Measurements from ENCODE around the gene MBD6.
"Not testable (repeated sequence)": the region's sequence is repeated elsewhere in the genome, so short reads cannot be mapped to it uniquely, and the experiment has no call there.

MBD6 gene

DNA sequence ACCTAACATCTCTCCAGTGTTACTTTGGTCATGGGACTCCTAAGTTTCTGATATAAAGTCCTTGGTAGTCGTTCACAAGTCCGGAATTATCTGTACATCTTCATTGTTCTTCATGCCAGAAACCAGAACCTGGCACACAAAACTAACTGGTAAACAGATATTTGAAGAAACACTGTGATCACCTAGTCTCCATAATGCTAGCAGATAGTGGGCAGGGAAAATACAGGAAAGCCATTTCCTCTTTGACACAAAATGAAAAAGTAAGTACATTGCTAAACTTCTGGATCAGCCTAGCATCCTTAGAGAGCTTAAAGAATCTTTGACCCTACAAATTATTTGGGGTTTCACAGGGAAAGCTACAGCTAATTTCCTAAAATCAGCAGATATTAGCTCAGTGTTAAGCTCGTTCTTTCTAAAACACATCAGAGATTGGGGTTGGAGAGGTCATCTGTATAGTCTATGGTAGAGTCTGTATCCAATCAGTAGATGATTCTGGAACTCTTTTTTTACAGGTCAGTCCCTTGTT lies 7.2 kb upstream of the MBD6 start:
- H3K27ac ChIP-seq (ENCODE audit: low read depth, low read length): no peak overlapping the region
- H3K27me3 ChIP-seq (ENCODE audit: control insufficient read depth in 1 of 2, insufficient read depth in 2 of 2, low read length in 2 of 2): no peaks in the 10 kb centered on the region
- H3K4me1 ChIP-seq (ENCODE audit: control insufficient read depth in 1 of 2, insufficient read depth in 2 of 2, low read length in 2 of 2): peaks cover 21 to 25% of the 10 kb centered on the region in 2 donors
- H3K9me3 ChIP-seq (ENCODE audit: control insufficient read depth in 1 of 2, low read length in 2 of 2): no peaks in the 10 kb centered on the region
- no peak overlapping the region for H3K9ac ChIP-seq (ENCODE audit: low read depth in 1 of 2, low read length in 2 of 2)
- H3K36me3 ChIP-seq (ENCODE audit: control insufficient read depth in 1 of 2, insufficient read depth in 2 of 2, low read length in 2 of 2): peaks cover 49 to 61% of the 10 kb centered on the region in 2 donors
- H3K4me3 ChIP-seq (ENCODE audit: low read depth in 1 of 2, low read length in 2 of 2): no peak overlapping the region

- no peak overlapping the region for H3K9ac ChIP-seq (ENCODE audit: low read depth in 1 of 2, low read length in 2 of 2)
- peaks cover 49 to 60% of the 10 kb centered on the region in 2 donors for H3K36me3 ChIP-seq (ENCODE audit: control insufficient read depth in 1 of 2, insufficient read depth in 2 of 2, low read length in 2 of 2)
- peaks cover 21 to 28% of the 10 kb centered on the region in 2 donors for H3K4me1 ChIP-seq (ENCODE audit: control insufficient read depth in 1 of 2, insufficient read depth in 2 of 2, low read length in 2 of 2)
- no peaks in the 10 kb centered on the region for H3K9me3 ChIP-seq (ENCODE audit: control insufficient read depth in 1 of 2, low read length in 2 of 2)
- no peak overlapping the region for H3K4me3 ChIP-seq (ENCODE audit: low read depth in 1 of 2, low read length in 2 of 2)
- no peak overlapping the region for H3K27ac ChIP-seq (ENCODE audit: low read depth, low read length)
- no peaks in the 10 kb centered on the region for H3K27me3 ChIP-seq (ENCODE audit: control insufficient read depth in 1 of 2, insufficient read depth in 2 of 2, low read length in 2 of 2)
These were observed 6.6 kb upstream of the MBD6 start for GRCh38 chr12:57515934-57516541.

DNA sequence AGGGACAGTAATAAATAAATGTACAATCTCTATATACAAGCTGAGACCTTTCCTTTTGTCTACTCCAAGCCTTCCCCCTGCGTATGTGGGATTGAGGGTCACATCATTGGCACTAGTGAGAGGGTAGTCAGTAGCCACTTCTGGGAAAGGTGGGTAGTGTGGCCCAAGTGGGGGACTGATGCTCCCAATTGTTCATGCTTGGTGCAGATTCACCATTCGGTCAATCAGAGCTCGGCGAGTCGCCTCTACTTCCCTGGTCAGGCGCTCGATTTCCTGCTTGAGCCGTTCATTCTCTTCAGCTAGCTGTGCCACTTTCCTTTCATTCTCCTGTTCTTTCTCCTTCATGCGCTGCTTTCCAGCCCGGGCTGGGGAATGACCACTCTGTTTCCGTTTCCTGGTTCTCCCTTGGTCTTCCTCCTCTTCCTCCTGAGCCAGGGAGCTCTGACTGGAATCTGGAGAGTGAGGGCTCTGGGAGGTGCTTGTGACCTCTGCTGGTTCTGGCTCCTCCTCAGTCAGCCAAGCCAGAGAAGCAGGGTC lies 5.9 kb upstream of the MBD6 start:
- H3K9me3 ChIP-seq (ENCODE audit: control insufficient read depth in 1 of 2, low read length in 2 of 2): no peaks in the 10 kb centered on the region
- H3K27ac ChIP-seq (ENCODE audit: low read depth, low read length): no peak overlapping the region
- H3K4me1 ChIP-seq (ENCODE audit: control insufficient read depth in 1 of 2, insufficient read depth in 2 of 2, low read length in 2 of 2): peaks cover 26 to 35% of the 10 kb centered on the region in 2 donors
- no peak overlapping the region for H3K4me3 ChIP-seq (ENCODE audit: low read depth in 1 of 2, low read length in 2 of 2)
- no peaks in the 10 kb centered on the region for H3K27me3 ChIP-seq (ENCODE audit: control insufficient read depth in 1 of 2, insufficient read depth in 2 of 2, low read length in 2 of 2)
- peaks cover 46 to 54% of the 10 kb centered on the region in 2 donors for H3K36me3 ChIP-seq (ENCODE audit: control insufficient read depth in 1 of 2, insufficient read depth in 2 of 2, low read length in 2 of 2)
- no peak overlapping the region for H3K9ac ChIP-seq (ENCODE audit: low read depth in 1 of 2, low read length in 2 of 2)

- no peak overlapping the region for H3K27ac ChIP-seq (ENCODE audit: low read depth, low read length)
- H3K9me3 ChIP-seq (ENCODE audit: control insufficient read depth in 1 of 2, low read length in 2 of 2): no peaks in the 10 kb centered on the region
- no peak overlapping the region for H3K4me3 ChIP-seq (ENCODE audit: low read depth in 1 of 2, low read length in 2 of 2)
- H3K9ac ChIP-seq (ENCODE audit: low read depth in 1 of 2, low read length in 2 of 2): no peak overlapping the region
- H3K36me3 ChIP-seq (ENCODE audit: control insufficient read depth in 1 of 2, insufficient read depth in 2 of 2, low read length in 2 of 2): peaks cover 41 to 49% of the 10 kb centered on the region in 2 donors
- H3K4me1 ChIP-seq (ENCODE audit: control insufficient read depth in 1 of 2, insufficient read depth in 2 of 2, low read length in 2 of 2): peaks cover 31 to 40% of the 10 kb centered on the region in 2 donors
- no peaks in the 10 kb centered on the region for H3K27me3 ChIP-seq (ENCODE audit: control insufficient read depth in 1 of 2, insufficient read depth in 2 of 2, low read length in 2 of 2)
These were observed 5.4 kb upstream of the MBD6 start for GRCh38 chr12:57517187-57517586.

DNA sequence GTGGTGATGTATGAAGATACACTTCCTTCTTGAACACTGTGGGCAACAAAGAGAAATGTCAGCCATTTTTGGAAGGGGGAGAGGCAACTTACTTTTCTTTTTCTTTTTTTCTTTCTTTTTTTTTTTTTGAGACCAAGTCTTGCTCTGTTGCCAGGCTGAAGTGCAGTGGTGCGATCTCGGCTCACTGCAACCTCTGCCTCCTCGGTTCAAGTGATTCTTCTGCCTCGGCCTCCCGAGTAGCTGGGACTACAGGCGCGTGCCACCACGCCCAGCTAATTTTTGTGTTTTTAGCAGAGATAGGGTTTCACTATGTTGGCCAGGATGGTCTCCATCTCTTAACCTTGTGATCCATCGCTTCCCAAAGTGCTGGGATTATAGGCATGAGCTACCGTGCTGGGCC lies 4.9 kb upstream of the MBD6 start:
- Histone ChIP-seq H3K36me3 (ENCODE audit: control insufficient read depth in 1 of 2, insufficient read depth in 2 of 2, low read length in 2 of 2) (peaks cover 37 to 43% of the 10 kb centered on the region in 2 donors), H3K4me1 (ENCODE audit: control insufficient read depth in 1 of 2, insufficient read depth in 2 of 2, low read length in 2 of 2) (peaks cover 32 to 41% of the 10 kb centered on the region in 2 donors), H3K9ac (ENCODE audit: low read depth in 1 of 2, low read length in 2 of 2) (peak overlapping the region in 1 of 2 donors; percentile 100)
- not testable (repeated sequence) for H3K27me3 ChIP-seq (ENCODE audit: control insufficient read depth in 1 of 2, insufficient read depth in 2 of 2, low read length in 2 of 2); H3K27ac ChIP-seq (ENCODE audit: low read depth, low read length); H3K4me3 ChIP-seq (ENCODE audit: low read depth in 1 of 2, low read length in 2 of 2); H3K9me3 ChIP-seq (ENCODE audit: control insufficient read depth in 1 of 2, low read length in 2 of 2)

DNA sequence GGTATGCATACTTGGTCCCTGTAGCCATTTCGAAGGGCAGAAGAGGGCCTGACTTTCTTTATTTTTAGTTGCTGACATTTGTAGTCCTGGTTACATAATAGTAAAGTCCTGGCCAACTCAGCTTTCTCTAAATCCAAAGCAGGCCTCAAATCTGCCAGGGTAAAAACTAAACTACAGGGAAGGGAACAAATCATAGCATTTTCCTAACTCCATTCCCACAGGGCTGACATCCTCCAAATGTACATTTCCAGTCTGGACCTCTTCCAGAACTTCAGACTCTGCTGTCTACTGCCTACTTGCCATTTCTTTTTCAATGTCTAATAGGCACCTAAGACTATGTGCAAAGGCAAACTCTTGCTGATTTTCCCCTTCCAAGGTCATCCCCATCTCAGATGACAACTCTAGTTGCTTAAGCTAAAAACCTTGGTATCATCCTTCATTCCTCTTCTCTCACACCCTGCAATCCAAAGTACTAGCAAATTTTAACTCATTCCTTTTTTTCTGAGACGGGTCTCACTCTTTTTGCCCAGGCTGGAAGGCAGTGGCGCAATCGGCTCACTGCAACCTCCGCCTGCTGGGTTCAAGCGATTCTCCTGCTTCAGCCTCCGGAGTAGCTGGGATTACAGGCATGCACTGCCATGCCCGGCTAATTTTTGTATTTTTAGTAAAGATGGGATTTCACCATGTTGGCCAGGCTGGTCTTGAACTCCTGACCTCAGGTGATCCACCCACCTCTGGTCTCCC lies 4.3 kb upstream of the MBD6 start:
- Histone ChIP-seq H3K4me1 (ENCODE audit: control insufficient read depth in 1 of 2, insufficient read depth in 2 of 2, low read length in 2 of 2) (peaks cover 32 to 44% of the 10 kb centered on the region in 2 donors), H3K36me3 (ENCODE audit: control insufficient read depth in 1 of 2, insufficient read depth in 2 of 2, low read length in 2 of 2) (peaks cover 32 to 37% of the 10 kb centered on the region in 2 donors), H3K27ac (ENCODE audit: low read depth, low read length) (no peak overlapping the region), H3K9me3 (ENCODE audit: control insufficient read depth in 1 of 2, low read length in 2 of 2) (no peaks in the 10 kb centered on the region), H3K4me3 (ENCODE audit: low read depth in 1 of 2, low read length in 2 of 2) (peak overlapping the region; percentile 96 to 97), H3K27me3 (ENCODE audit: control insufficient read depth in 1 of 2, insufficient read depth in 2 of 2, low read length in 2 of 2) (no peaks in the 10 kb centered on the region), H3K9ac (ENCODE audit: low read depth in 1 of 2, low read length in 2 of 2) (peak overlapping the region in 1 of 2 donors; percentile 100)

DNA sequence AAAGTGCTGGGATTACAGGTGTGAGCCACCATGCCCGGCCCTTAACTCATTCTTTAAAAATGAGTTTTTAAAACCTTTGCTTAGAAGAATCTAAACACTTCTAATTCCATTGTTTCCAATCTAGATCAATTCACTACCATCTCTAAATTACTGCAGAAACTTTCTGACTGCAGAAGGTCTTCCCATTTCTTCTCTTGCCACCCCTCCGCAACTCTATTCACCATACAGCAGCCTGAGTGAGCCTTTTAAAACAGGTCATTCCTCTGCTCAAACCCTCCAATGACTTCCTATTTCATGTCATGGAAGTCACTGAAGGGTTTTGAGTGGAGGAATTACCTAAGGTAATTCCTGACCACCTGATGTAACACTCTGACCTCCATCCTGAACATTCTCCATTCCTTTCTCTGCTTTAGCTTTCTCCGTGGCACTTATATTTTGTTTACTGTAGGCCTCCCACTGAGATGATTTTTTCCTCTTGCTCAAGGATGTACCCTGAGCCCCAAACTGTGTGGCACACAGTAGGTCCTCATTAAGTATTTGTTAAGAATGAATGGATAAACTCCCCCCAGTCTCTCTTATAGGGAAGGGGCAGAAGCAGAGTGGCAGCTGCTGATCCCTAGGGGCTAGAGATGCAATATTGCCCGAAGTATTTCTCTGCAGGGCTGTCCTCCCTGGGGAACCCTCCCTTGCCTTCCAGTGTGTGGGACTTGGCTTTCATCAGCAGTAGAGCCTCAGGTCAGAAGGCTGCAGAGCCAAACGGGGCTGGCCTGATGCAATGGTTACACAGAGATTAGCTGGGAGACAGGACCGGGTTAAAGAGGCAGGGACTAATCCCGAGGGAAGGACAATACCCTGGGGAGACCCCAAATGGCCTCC lies 3.5 kb upstream of the MBD6 start:
- H3K27me3 ChIP-seq (ENCODE audit: control insufficient read depth in 1 of 2, insufficient read depth in 2 of 2, low read length in 2 of 2): no peaks in the 10 kb centered on the region
- H3K27ac ChIP-seq (ENCODE audit: low read depth, low read length): peak overlapping the region; percentile 99
- H3K36me3 ChIP-seq (ENCODE audit: control insufficient read depth in 1 of 2, insufficient read depth in 2 of 2, low read length in 2 of 2): peaks cover 32 to 33% of the 10 kb centered on the region in 2 donors
- H3K9ac ChIP-seq (ENCODE audit: low read depth in 1 of 2, low read length in 2 of 2): peak overlapping the region; percentile 100
- peak overlapping the region; percentile 96 to 97 for H3K4me3 ChIP-seq (ENCODE audit: low read depth in 1 of 2, low read length in 2 of 2)
- H3K4me1 ChIP-seq (ENCODE audit: control insufficient read depth in 1 of 2, insufficient read depth in 2 of 2, low read length in 2 of 2): peaks cover 39 to 52% of the 10 kb centered on the region in 2 donors
- no peaks in the 10 kb centered on the region for H3K9me3 ChIP-seq (ENCODE audit: control insufficient read depth in 1 of 2, low read length in 2 of 2)

DNA sequence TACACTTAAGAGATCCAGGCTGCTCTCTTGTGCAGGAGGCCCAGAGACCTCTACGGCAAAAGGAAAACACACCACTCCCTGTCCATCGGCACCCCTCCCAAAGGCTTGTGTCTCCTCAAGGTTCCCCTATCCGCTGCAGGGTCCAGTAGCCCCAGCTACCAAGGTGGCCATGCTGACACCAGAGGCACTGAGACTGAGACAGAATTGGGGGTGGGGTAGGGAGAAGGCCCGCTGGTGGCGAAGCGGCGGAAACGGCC lies 2.9 kb upstream of the MBD6 start:
- Histone ChIP-seq H3K9ac (ENCODE audit: low read depth in 1 of 2, low read length in 2 of 2) (peak overlapping the region; percentile 100), H3K4me1 (ENCODE audit: control insufficient read depth in 1 of 2, insufficient read depth in 2 of 2, low read length in 2 of 2) (peaks cover 44 to 58% of the 10 kb centered on the region in 2 donors), H3K36me3 (ENCODE audit: control insufficient read depth in 1 of 2, insufficient read depth in 2 of 2, low read length in 2 of 2) (peaks cover 27 to 29% of the 10 kb centered on the region in 2 donors), H3K4me3 (ENCODE audit: low read depth in 1 of 2, low read length in 2 of 2) (peak overlapping the region; percentile 96 to 97), H3K27ac (ENCODE audit: low read depth, low read length) (peak overlapping the region; percentile 99), H3K27me3 (ENCODE audit: control insufficient read depth in 1 of 2, insufficient read depth in 2 of 2, low read length in 2 of 2) (no peaks in the 10 kb centered on the region), H3K9me3 (ENCODE audit: control insufficient read depth in 1 of 2, low read length in 2 of 2) (no peaks in the 10 kb centered on the region)

GRCh38 chr12:57520053-57520818 lies 2.4 kb upstream of the MBD6 start, which contains the start of gene DDIT3:
Gene DDIT3 (minus strand): TSS chr12:57520514. CDS start chr12:57517406, 3,108 bp downstream.
- no peaks in the 10 kb centered on the region for H3K9me3 ChIP-seq (ENCODE audit: control insufficient read depth in 1 of 2, low read length in 2 of 2)
- H3K27me3 ChIP-seq (ENCODE audit: control insufficient read depth in 1 of 2, insufficient read depth in 2 of 2, low read length in 2 of 2): no peaks in the 10 kb centered on the region
- peaks cover 50 to 63% of the 10 kb centered on the region in 2 donors for H3K4me1 ChIP-seq (ENCODE audit: control insufficient read depth in 1 of 2, insufficient read depth in 2 of 2, low read length in 2 of 2)
- peaks cover 26 to 28% of the 10 kb centered on the region in 2 donors for H3K36me3 ChIP-seq (ENCODE audit: control insufficient read depth in 1 of 2, insufficient read depth in 2 of 2, low read length in 2 of 2)
- peak within 1 kb of the TSS; percentile 96 to 97 for H3K4me3 ChIP-seq (ENCODE audit: low read depth in 1 of 2, low read length in 2 of 2)
- H3K27ac ChIP-seq (ENCODE audit: low read depth, low read length): peak within 1 kb of the TSS; percentile 100
- H3K9ac ChIP-seq (ENCODE audit: low read depth in 1 of 2, low read length in 2 of 2): peak within 1 kb of the TSS; percentile 100

Measured in duodenal mucosa (tissue), 2 donors.